SW480 (cell line): ENCODE data around the gene HTRA1.

Source experiments
- DNase-seq: peaks from one replicate; pipeline ENCODE4 v3.0.0-alpha.2; 2016; ENCODE audit warnings: low spot score

The HTRA1 gene

DNA sequence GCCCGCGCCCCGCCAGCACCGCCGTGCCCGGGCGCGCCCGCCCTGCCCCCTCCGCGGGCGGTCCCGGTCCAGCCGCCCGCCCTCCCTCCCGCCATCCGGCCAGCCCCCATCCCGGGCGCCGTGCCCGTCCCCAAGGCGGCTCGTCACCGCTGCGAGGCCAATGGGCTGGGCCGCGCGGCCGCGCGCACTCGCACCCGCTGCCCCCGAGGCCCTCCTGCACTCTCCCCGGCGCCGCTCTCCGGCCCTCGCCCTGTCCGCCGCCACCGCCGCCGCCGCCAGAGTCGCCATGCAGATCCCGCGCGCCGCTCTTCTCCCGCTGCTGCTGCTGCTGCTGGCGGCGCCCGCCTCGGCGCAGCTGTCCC, at the start of gene HTRA1:
Gene HTRA1 (plus strand): TSS at position 187 of the 362 bp plus-strand sequence. CDS start 100 bp downstream, at position 287.
- DNase-seq: peak; percentile 55

GRCh38 chr10:122413327-122413726, 48.0 kb upstream of the HTRA1 start:
- DNase-seq: no peak

GRCh38 chr10:122417667-122418066, 43.7 kb upstream of the HTRA1 start:
- DNase-seq: no peak

DNA sequence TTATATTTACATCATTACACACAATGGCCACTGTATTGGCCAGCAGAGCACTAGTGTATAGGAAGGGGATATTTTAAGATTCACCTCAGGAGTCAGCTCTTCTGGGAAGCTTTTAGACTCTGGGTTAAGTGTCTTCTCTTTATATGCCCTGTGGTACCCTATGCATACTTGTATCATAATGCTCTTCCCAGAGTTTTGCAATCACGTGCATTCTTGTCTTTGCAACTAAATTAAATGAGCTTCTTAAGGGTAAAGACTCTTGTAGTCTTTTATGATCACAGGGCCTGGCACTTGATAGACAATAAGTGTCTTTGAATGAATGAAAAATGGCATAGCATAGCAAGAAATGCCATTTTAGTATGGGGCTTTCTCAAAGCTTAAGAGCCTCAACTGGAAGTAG, 42.3 kb upstream of the HTRA1 start:
- no peak for DNase-seq

GRCh38 chr10:122419876-122420623, 41.3 kb upstream of the HTRA1 start:
- DNase-seq: no peak

DNA sequence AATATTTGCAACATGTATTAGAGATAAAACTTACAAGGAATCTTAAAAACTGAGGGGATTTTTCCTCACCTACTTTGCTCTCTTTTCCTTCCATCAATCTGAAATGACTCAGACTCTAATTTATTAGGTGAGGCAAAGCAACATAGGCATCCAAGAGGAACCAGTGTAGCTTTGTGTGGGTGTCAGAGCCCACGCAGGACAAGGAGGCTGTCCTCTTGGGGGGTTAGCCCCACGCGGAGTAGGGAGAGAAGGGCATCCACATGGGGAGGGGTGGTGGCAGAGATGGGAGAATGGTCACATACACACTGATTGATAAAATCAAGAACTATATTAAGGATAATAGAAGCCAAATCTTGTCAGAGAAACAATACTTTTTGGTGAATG, 40.7 kb upstream of the HTRA1 start:
- no peak for DNase-seq

GRCh38 chr10:122421054-122421625, 40.2 kb upstream of the HTRA1 start:
- no peak for DNase-seq

- DNase-seq: no peak
Observed at GRCh38 chr10:122421742-122422141, 39.6 kb upstream of the HTRA1 start.

DNA sequence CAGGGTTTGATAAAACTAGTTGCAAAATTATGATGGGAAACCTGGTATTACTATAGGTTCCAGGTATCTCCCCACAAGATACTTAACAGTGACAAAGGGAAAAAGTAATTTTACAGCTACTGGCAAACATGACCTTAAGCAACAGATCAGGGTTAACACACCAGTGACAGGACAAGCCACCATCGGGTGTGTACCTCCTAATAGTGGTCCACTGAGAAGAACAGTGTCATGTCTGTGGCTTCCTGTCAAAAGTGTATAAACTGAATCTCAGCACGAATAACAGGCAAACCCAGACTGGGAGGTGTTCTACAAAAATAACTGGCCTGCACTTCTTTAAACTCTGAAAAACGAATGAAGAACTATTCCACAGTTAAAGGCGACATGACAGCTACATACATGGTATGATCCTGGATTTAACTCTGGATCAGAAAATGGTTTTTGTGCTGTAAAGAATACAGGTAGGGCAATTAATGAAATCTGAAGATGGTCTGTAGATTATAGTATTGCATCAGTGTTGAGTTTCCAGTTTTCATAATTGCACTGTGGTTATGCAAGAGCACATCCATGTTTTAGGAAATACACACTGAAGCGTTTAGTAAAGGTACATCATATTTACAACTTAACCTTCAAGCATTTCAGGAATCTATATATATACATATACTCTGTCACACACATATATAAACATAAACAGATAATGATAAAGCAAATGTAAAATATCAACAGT, 38.9 kb upstream of the HTRA1 start:
- DNase-seq: no peak

DNA sequence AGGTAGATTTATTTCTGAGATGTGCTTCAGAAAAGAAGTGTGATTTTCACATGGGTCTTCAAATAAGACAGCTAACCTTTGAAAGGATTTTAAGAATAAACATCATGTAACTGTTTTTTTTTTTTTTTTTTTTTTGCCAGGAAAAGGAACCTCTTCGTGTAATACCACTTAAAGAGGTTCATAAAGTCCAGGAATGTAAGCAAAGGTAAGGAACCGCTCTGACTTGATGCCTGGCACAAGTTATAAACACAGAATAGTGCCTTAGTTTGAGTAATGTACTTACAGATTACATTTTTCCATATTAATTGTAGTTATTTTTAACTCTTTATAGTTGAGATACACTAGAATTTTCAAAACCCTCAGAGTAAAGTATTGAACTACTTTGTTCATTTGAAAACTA, 37.3 kb upstream of the HTRA1 start:
- no peak for DNase-seq

GRCh38 chr10:122426829-122427228, 34.5 kb upstream of the HTRA1 start:
- no peak for DNase-seq

DNA sequence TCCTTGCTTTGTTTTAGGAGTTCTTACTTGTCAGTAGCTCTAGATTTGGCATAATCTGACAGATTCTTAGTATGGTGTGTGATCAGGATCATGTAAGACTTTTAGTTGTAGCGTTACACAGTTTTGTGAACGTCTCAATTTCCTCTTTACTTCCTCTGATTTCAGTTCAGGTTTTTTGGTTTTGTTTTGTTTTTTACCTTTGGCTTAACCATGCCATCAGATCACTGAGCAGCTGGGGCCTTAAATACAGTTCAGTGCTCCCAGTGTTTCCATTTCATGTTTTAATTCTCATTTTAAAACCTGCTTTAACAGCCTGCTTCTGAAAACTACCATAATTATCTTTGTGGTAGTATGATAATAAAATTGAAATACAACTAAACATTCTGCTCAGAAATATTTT, 34.1 kb upstream of the HTRA1 start:
- no peak for DNase-seq

DNA sequence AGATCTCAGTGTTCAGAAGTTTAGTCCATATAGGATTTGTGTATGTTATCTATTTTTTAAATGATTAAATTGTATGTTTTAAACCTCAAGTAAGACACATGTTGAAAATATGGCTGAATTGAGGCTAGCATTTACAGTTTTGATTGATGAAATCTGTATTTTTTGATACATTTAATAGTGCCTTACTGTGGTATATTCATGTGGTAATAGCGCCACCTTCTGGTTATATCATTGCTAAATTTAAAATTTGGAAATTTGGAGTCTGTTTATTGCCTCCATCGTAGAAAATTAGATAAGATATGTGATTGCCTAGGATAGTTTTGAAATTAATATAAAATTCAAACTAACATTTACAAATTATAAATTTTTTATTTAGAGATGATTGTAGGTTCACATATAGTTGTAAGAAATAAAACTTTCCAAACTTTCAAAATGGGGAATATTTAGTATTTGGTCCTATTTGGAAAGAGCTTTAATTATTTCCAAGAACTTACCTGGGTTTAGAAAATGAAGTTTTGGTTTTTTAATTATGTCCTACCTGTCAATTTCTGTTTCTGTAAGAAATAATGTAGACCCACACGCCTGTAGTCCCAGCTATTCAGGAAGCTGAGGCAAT, 26.0 kb upstream of the HTRA1 start:
- peak; percentile 42 for DNase-seq

DNA sequence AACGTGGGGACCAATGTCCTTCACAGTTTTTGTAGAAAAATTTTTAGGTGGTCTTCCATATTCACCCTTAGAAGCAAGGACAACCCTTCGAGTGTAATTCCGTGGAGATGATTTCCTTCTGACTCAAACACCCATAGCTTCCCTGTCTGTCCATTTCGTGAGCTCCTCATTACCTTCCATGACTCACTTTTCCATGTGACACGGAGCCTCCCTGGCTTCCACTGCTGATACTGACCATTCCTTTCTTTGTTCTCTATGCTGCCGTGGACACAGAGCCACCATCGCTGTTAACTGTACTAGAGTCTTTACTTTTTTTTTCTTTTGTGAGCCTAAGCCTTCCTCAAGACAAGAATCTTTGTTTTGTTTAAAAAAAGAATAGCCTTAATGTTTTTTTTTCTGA, 19.4 kb upstream of the HTRA1 start:
- DNase-seq: peak; percentile 71

- DNase-seq: no peak
Observed at GRCh38 chr10:122445469-122445868, 15.9 kb upstream of the HTRA1 start.

- no peak for DNase-seq
Observed at GRCh38 chr10:122445904-122446303, 15.4 kb upstream of the HTRA1 start.

DNA sequence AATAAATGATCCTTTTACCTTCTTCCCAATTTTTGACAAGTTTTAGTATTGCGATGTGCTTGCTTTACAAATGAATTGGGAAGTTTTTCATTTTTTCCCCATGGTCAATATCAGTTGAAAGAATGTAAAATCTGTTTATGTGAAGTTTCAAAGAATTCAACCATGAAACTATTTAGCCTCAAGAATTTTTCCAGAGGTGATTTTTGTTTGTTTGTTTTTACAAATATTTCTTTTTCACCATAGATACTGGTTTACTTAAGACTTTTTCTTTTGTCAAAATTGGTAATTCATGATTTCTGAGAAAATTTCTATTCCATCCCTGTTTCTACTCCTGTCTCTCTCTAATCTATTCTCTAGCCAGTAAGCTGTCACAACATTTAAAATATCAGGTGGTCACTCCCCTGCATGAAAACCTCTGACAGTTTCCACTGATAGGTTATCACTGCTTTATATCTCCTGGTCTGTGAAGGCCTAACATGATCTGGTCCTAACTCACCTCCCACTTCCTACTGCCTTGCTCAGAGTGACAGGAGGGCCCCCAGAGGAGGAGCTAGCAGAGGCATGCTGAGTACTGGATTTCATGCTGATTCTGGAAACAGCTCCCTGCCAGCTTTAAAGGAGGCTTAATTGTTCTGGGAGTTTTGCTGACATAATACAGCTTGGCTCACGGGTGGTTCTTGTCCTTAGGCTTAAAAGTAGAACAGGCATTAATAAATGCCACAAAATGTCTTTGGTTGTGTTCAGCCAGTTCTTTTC, 14.5 kb upstream of the HTRA1 start:
- peak; percentile 52 for DNase-seq

GRCh38 chr10:122448600-122448999, 12.8 kb upstream of the HTRA1 start:
- no peak for DNase-seq

- DNase-seq: no peak
Observed at GRCh38 chr10:122449153-122449552, 12.2 kb upstream of the HTRA1 start.

DNA sequence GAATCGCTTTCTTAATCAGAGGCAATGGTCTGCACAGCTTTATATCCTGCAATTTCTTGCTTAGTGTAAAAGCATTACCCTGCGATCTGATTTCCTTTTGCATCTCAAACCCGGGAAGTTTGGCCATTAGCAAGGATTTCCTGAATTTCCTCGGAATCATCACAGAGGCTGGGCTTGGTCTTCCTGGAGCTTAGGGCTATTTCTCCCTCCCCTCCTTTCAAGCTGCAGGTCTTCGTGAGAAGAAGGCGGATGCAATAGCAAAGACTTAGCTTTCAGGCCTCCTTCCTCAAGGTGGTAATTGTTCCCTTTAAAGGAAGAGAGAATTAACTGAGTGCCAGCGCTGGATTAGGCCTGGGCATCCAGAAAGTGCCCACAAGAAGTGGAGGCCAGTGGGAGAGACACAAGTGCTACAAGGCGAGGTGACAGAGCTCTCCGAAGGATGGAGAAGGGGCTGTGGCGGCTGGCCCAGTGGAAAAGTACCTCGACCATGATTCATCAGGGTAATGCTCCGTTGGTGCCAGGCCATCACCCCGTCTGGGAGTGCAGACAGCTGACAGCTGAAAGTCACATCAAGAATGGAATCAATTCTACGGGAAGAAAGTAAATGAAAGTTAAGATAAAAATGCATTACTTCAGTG, 10.9 kb upstream of the HTRA1 start:
- DNase-seq: no peak

GRCh38 chr10:122454071-122454470, 7.3 kb upstream of the HTRA1 start:
- no peak for DNase-seq

GRCh38 chr10:122454603-122455080, 6.7 kb upstream of the HTRA1 start, which contains the start of gene ARMS2:
TSS of gene ARMS2 (plus strand) at chr10:122454653. CDS start at chr10:122454728, 75 bp downstream.
- no peak for DNase-seq
